Measurements from ENCODE around the gene KCNE3. TPM values are rescaled to one million over a fixed set of nuclear protein-coding genes. Genes with fewer than 3 reads are reported as not detected.

KCNE3 gene
- total and polyA plus RNA-seq, 9 of the 15 experiments (the other 6 are each of a cell fraction or from before 2014, with no cell fraction given), result 1.6 to 8.7 (median 6.2) TPM

DNA sequence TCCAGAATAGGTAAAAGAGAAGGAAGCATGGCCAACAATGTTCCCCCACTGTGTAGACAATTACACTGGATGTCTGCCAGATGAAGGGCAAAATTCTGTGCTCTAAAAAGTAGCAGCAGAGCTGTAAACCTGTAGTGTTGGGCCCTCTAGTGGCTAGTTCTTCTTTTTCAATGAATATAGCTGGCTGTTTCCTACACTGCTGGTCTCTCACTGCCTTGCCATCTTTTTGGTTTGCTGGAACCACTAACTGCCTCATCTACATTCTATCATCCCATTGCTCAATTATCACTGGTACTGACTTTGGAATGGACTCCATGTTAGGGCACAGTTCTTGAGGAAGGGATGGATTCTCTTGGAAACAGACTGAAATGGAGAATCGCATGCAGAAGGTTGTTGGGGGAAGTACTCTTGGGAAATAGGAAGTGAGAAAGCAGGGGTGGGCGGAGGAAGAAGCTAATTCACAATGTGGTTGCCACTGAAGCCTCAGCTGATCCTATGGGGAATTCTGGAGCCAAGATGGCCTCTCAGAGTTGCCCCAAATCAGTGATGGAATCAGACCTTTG is 17.9 kb downstream of the KCNE3 start (continued):
- TF ChIP-seq, protein P1, sequence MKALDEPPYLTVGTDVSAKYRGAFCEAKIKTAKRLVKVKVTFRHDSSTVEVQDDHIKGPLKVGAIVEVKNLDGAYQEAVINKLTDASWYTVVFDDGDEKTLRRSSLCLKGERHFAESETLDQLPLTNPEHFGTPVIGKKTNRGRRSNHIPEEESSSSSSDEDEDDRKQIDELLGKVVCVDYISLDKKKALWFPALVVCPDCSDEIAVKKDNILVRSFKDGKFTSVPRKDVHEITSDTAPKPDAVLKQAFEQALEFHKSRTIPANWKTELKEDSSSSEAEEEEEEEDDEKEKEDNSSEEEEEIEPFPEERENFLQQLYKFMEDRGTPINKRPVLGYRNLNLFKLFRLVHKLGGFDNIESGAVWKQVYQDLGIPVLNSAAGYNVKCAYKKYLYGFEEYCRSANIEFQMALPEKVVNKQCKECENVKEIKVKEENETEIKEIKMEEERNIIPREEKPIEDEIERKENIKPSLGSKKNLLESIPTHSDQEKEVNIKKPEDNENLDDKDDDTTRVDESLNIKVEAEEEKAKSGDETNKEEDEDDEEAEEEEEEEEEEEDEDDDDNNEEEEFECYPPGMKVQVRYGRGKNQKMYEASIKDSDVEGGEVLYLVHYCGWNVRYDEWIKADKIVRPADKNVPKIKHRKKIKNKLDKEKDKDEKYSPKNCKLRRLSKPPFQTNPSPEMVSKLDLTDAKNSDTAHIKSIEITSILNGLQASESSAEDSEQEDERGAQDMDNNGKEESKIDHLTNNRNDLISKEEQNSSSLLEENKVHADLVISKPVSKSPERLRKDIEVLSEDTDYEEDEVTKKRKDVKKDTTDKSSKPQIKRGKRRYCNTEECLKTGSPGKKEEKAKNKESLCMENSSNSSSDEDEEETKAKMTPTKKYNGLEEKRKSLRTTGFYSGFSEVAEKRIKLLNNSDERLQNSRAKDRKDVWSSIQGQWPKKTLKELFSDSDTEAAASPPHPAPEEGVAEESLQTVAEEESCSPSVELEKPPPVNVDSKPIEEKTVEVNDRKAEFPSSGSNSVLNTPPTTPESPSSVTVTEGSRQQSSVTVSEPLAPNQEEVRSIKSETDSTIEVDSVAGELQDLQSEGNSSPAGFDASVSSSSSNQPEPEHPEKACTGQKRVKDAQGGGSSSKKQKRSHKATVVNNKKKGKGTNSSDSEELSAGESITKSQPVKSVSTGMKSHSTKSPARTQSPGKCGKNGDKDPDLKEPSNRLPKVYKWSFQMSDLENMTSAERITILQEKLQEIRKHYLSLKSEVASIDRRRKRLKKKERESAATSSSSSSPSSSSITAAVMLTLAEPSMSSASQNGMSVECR (CRISPR knock-in tag; IDR thresholded peaks at IDR 0.05), result no peak
- no peak for TF ChIP-seq NFIX (CRISPR knock-in tag; IDR thresholded peaks at IDR 0.05; ENCODE audit: low read depth)
- TF ChIP-seq ETV1 (tag; conservative IDR thresholded peaks at IDR 0.05; ENCODE audit: low read depth), result no peak
- TF ChIP-seq HNRNPK (IDR thresholded peaks at IDR 0.05; ENCODE audit: low read depth, low read length, poor library complexity, severe bottlenecking), result no peak
- no peak for TF ChIP-seq PTRF (tag; IDR thresholded peaks at IDR 0.05)
- TF ChIP-seq, protein P2, sequence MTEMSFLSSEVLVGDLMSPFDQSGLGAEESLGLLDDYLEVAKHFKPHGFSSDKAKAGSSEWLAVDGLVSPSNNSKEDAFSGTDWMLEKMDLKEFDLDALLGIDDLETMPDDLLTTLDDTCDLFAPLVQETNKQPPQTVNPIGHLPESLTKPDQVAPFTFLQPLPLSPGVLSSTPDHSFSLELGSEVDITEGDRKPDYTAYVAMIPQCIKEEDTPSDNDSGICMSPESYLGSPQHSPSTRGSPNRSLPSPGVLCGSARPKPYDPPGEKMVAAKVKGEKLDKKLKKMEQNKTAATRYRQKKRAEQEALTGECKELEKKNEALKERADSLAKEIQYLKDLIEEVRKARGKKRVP (CRISPR knock-in tag; IDR thresholded peaks at IDR 0.05), result no peak
- TF ChIP-seq HEY1 (CRISPR knock-in tag; IDR thresholded peaks at IDR 0.05; ENCODE audit: borderline replicate concordance), result no peak
- TF ChIP-seq PTBP1 (IDR thresholded peaks at IDR 0.05; ENCODE audit: low read depth, low read length), result no peak
- no peak for TF ChIP-seq RBM39 (optimal IDR thresholded peaks at IDR 0.05; ENCODE audit: low read depth, low read length)
- TF ChIP-seq, protein P3, sequence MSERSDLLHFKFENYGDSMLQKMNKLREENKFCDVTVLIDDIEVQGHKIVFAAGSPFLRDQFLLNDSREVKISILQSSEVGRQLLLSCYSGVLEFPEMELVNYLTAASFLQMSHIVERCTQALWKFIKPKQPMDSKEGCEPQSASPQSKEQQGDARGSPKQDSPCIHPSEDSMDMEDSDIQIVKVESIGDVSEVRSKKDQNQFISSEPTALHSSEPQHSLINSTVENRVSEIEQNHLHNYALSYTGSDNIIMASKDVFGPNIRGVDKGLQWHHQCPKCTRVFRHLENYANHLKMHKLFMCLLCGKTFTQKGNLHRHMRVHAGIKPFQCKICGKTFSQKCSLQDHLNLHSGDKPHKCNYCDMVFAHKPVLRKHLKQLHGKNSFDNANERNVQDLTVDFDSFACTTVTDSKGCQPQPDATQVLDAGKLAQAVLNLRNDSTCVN (CRISPR knock-in tag; IDR thresholded peaks at IDR 0.05), result no peak
- no peak for TF ChIP-seq SMAD3 (CRISPR knock-in tag; conservative IDR thresholded peaks at IDR 0.05)
- no peak for TF ChIP-seq EP400 (IDR thresholded peaks at IDR 0.05)
- no peak for TF ChIP-seq HSF4 (CRISPR knock-in tag; IDR thresholded peaks at IDR 0.05; ENCODE audit: borderline replicate concordance)
- TF ChIP-seq ZNF253 (CRISPR knock-in tag; conservative IDR thresholded peaks at IDR 0.05), result no peak
